Measurements from ENCODE around the gene KLRF1. TPM values are rescaled to one million over a fixed set of nuclear protein-coding genes. Genes with fewer than 3 reads are reported as not detected.
A peak's percentile ranks its signal among the peaks of the same experiment; 100 is the strongest.

The KLRF1 gene
- total and polyA plus RNA-seq, 2 experiments from 2014 or later: 0.50 TPM; not detected in 1

- TF ChIP-seq ZNF462 (CRISPR knock-in tag; IDR thresholded peaks at IDR 0.05): no peak
- TF ChIP-seq POLR2AphosphoS5 (IDR thresholded peaks at IDR 0.05; ENCODE audit: low read depth): no peak
- no peak for TF ChIP-seq EZH2 (IDR thresholded peaks at IDR 0.05; ENCODE audit: low read depth, unreplicated experiment)
These were observed 30.9 kb upstream of the KLRF1 start (continued) for GRCh38 chr12:9796346-9796745.

GRCh38 chr12:9796971-9797370 lies 30.3 kb upstream of the KLRF1 start:
- H3K4me3 Mint-ChIP-seq: no peak overlapping the region
- H3K36me3 ChIP-seq (ENCODE audit: insufficient read depth): no peaks in the 10 kb centered on the region
- no peaks in the 10 kb centered on the region for H3K27me3 ChIP-seq (ENCODE audit: insufficient read depth)
- H3K4me2 ChIP-seq: no peak overlapping the region
- H3K36me3 Mint-ChIP-seq (ENCODE audit: low read depth): no peaks in the 10 kb centered on the region
- peaks cover 22% of the 10 kb centered on the region; the same call in 1 of the 2 replicates for H3K4me1 ChIP-seq (ENCODE audit: insufficient read depth)
- H2AFZ ChIP-seq: no peak overlapping the region
- no peaks in the 10 kb centered on the region for H3K9me2 ChIP-seq (ENCODE audit: insufficient read depth)
- H3K4me1 Mint-ChIP-seq: peaks cover 27% of the 10 kb centered on the region
- H3K27ac Mint-ChIP-seq: 0 out of 2 replicates have a peak overlapping the region, but pooled peaks have one; percentile 53
- no peaks in the 10 kb centered on the region for H3F3A ChIP-seq (replicated peaks; ENCODE audit: low read depth)
- H3K4me3 ChIP-seq: no peak overlapping the region
- ATAC-seq (no peak), DNase-seq (ENCODE audit: low spot score) (no peak)
- no peaks in the 10 kb centered on the region for H3K79me2 ChIP-seq (replicated peaks; ENCODE audit: insufficient read depth)
- no peaks in the 10 kb centered on the region for H3K27me3 Mint-ChIP-seq (ENCODE audit: insufficient read depth, low read depth, poor library complexity)
- H4K20me1 ChIP-seq (replicated peaks; ENCODE audit: insufficient read depth): no peaks in the 10 kb centered on the region
- no peaks in the 10 kb centered on the region for H3K9me3 Mint-ChIP-seq
- no peak overlapping the region for H3K27ac ChIP-seq (ENCODE audit: low read depth)
- TF ChIP-seq CTCF (conservative IDR thresholded peaks at IDR 0.05; ENCODE audit: low read depth in 2 of 2): no peak
- no peak for TF ChIP-seq STAT1 (IDR thresholded peaks at IDR 0.05; ENCODE audit: unreplicated experiment)
- no peak for TF ChIP-seq ZNF114 (CRISPR knock-in tag; IDR thresholded peaks at IDR 0.05)
- TF ChIP-seq NANOG (IDR thresholded peaks at IDR 0.05; ENCODE audit: borderline replicate concordance): no peak
- no peak for TF ChIP-seq ETS1 (IDR thresholded peaks at IDR 0.05)
- TF ChIP-seq ZNF331 (CRISPR knock-in tag; IDR thresholded peaks at IDR 0.05; ENCODE audit: low read depth): no peak
- TF ChIP-seq EZH2phosphoT487 (IDR thresholded peaks at IDR 0.05; ENCODE audit: unreplicated experiment): no peak
- no peak for TF ChIP-seq JUNB (IDR thresholded peaks at IDR 0.05; ENCODE audit: unreplicated experiment)
- no peak for TF ChIP-seq CREB1 (CRISPR knock-in tag; IDR thresholded peaks at IDR 0.05; ENCODE audit: low read depth)

Measured in GM23338 (cell line).